Thymus (tissue), 11 donors: ENCODE measurements around the gene SLC27A4. TPM values are rescaled to one million over a fixed set of nuclear protein-coding genes. Genes with fewer than 3 reads are reported as not detected.

Experiments
- DNase-seq, 9 donors: peaks; one replicate each; pipeline ENCODE4 v3.0.0-alpha.2; 2013; ENCODE audit warnings: low spot score in 9 of 9, low read depth in 6 of 9, missing footprints in 1 of 9
- H3K27ac ChIP-seq, 2 donors: one replicate each; pipeline ENCODE4 v1.5.1; 2013; ENCODE audit warnings: control low read depth in 1 of 2, low read depth in 1 of 2, low read length in 1 of 2, mild to moderate bottlenecking in 1 of 2, moderate library complexity in 1 of 2
- H3K27me3 ChIP-seq, 2 donors: one replicate each; pipeline ENCODE4 v1.5.1; 2013; ENCODE audit warnings: low read length in 1 of 2; ENCODE audit not compliant: control insufficient read depth in 2 of 2, insufficient read depth in 1 of 2
- H3K36me3 ChIP-seq, 2 donors: one replicate each; pipeline ENCODE4 v1.5.1; 2013; ENCODE audit warnings: low read length in 1 of 2, mild to moderate bottlenecking in 1 of 2, moderate library complexity in 1 of 2; ENCODE audit not compliant: control insufficient read depth in 2 of 2, insufficient read depth in 2 of 2
- H3K4me1 ChIP-seq, 2 donors: one replicate each; pipeline ENCODE4 v1.5.1; 2013; ENCODE audit warnings: low read length in 2 of 2; ENCODE audit not compliant: control insufficient read depth in 2 of 2, insufficient read depth in 2 of 2
- H3K4me3 ChIP-seq, 2 donors: one replicate each; pipeline ENCODE4 v1.5.1; 2013; ENCODE audit warnings: low read length in 2 of 2, control low read depth in 1 of 2, mild to moderate bottlenecking in 1 of 2
- H3K9me3 ChIP-seq, 2 donors: one replicate each; pipeline ENCODE4 v1.5.1; 2013; ENCODE audit warnings: low read length in 1 of 2, mild to moderate bottlenecking in 1 of 2; ENCODE audit not compliant: control insufficient read depth in 2 of 2, insufficient read depth in 1 of 2
- WGBS: extraction: QIAGEN DNeasy Blood & Tissue Kit; methylation state at CpG from one replicate; pipeline ENCODE4 v1.1.7; 2013; 5-methylcytosine and 5-hydroxymethylcytosine counted together
- polyA plus RNA-seq: library from polyadenylated mRNA; stranded (reverse); fragments of 200-250 nt; gene quantifications from one replicate; pipeline ENCODE4 v1.2.3, GENCODE V29; 2013
- total RNA-seq: library from RNA; stranded (reverse); fragments of 120-200 nt; gene quantifications from one replicate; pipeline ENCODE4 v1.2.4, GENCODE V29; 2013
- donor health status: healthy.

The SLC27A4 gene
- total and polyA plus RNA-seq, 2 donors, result 6.7 to 20.7 TPM

- DNase-seq, result no peak
- Histone ChIP-seq H3K27ac (no peak overlapping the region), H3K36me3 (no peaks in the 10 kb centered on the region), H3K27me3 (peaks cover 4 to 57% of the 10 kb centered on the region in 2 donors), H3K4me1 (no peaks in the 10 kb centered on the region), H3K9me3 (no peaks in the 10 kb centered on the region), H3K4me3 (no peak overlapping the region)
- WGBS, result 89% methylated on average over 3 of the region's 3 CpGs
These were observed 59.5 kb downstream of the SLC27A4 start for GRCh38 chr9:128399861-128400260.

DNA sequence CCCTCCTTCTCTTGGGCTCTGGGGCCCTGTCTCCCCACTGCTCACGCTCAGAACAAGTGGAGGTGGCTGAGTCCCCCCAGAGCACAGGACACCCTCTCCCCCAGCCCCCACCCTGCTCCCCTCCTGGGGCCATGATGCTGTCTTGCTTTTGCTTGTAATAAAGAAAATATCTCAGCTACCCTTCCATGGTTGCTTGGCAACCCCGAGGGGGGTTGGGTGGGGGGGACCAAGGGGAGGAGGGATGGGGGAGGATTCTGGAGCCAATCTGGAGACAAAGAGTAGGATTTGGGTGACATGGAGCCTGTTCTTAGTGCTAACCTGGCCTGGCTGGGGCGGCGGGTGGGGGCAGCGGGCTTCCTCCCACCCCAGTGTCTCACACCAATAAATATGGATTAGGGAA lies 64.2 kb downstream of the SLC27A4 start:
- 87% methylated on average over 5 of the region's 5 CpGs for WGBS
- Histone ChIP-seq H3K27me3 (peaks cover 18 to 61% of the 10 kb centered on the region in 2 donors), H3K9me3 (no peaks in the 10 kb centered on the region), H3K4me3 (no peak overlapping the region), H3K36me3 (no peaks in the 10 kb centered on the region), H3K27ac (no peak overlapping the region), H3K4me1 (no peaks in the 10 kb centered on the region)
- no peak for DNase-seq

- H3K27me3 ChIP-seq, result peaks cover 23 to 62% of the 10 kb centered on the region in 2 donors
- 85% methylated on average over 20 of the region's 20 CpGs for WGBS
- no peak for DNase-seq
These were observed 64.9 kb downstream of the SLC27A4 start for GRCh38 chr9:128405077-128405779.

DNA sequence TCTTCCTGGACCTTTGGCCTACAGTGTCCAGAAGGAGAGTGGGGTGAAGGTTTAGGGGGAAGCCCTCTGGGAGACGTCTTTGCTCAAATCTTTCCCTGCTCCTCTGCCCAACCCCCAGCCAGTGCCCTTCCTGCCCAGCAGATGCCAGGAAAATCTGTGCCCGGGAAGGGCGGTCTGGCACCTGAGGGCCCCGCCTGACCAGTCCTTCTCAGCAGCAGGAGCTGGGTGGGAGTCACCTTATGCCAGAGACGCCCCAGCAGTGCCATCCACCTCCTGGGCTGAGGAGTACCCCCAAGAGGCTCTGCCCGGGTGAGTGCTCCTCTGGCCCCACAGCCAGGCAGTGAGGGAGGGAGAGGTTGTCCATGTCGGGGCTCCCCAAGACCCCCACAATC lies 65.4 kb downstream of the SLC27A4 start:
- Histone ChIP-seq H3K27ac (no peak overlapping the region), H3K9me3 (no peaks in the 10 kb centered on the region), H3K27me3 (peaks cover 23 to 65% of the 10 kb centered on the region in 2 donors), H3K36me3 (no peaks in the 10 kb centered on the region), H3K4me3 (no peak overlapping the region), H3K4me1 (no peaks in the 10 kb centered on the region)
- 91% methylated on average over 7 of the region's 7 CpGs for WGBS
- DNase-seq, result no peak

More at GRCh38 chr9:128405077-128405779, 64.9 kb downstream of the SLC27A4 start:
- no peak overlapping the region for H3K27ac ChIP-seq
- H3K9me3 ChIP-seq, result no peaks in the 10 kb centered on the region
- no peak overlapping the region for H3K4me3 ChIP-seq
- no peaks in the 10 kb centered on the region for H3K4me1 ChIP-seq
- no peaks in the 10 kb centered on the region for H3K36me3 ChIP-seq

- no peaks in the 10 kb centered on the region for H3K4me1 ChIP-seq
- H3K36me3 ChIP-seq, result no peaks in the 10 kb centered on the region
- DNase-seq, result no peak
- H3K9me3 ChIP-seq, result no peaks in the 10 kb centered on the region
- H3K27ac ChIP-seq, result no peak overlapping the region
- 81% methylated on average over 9 of the region's 9 CpGs for WGBS
- H3K27me3 ChIP-seq, result peaks cover 23 to 77% of the 10 kb centered on the region in 2 donors
- no peak overlapping the region for H3K4me3 ChIP-seq
These were observed 66.6 kb downstream of the SLC27A4 start for GRCh38 chr9:128406848-128407391.

DNA sequence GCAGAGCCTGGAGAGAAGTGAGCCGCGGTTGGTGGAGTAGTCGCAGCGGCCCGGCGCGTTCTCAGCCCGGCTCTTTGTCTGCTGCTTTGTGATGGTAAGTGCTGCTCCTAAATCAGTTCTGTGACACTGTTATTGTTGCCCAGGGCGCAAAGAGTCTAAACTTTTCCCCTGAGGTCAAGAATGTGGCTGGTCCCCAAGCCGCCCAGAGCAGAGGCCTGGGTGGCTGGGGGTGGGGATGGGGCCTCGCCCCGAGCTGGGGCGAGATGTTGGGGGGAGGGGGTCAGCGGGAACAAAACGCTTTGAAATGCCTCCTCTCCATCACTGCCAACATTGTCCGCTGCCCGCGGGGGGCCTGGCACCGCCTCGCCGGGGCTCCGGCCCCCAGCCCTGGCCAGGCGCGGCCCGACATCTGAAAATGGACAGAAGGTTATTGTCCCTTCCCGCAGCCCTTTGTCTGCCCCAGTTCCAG lies 68.7 kb downstream of the SLC27A4 start:
- H3K4me3 ChIP-seq, result no peak overlapping the region
- DNase-seq, result no peak
- peaks cover 25 to 90% of the 10 kb centered on the region in 2 donors for H3K27me3 ChIP-seq
- no peaks in the 10 kb centered on the region for H3K36me3 ChIP-seq
- H3K27ac ChIP-seq, result no peak overlapping the region
- peaks cover 0 to 4% of the 10 kb centered on the region in 2 donors for H3K9me3 ChIP-seq
- 32% methylated on average over 26 of the region's 26 CpGs for WGBS
- H3K4me1 ChIP-seq, result no peaks in the 10 kb centered on the region

DNA sequence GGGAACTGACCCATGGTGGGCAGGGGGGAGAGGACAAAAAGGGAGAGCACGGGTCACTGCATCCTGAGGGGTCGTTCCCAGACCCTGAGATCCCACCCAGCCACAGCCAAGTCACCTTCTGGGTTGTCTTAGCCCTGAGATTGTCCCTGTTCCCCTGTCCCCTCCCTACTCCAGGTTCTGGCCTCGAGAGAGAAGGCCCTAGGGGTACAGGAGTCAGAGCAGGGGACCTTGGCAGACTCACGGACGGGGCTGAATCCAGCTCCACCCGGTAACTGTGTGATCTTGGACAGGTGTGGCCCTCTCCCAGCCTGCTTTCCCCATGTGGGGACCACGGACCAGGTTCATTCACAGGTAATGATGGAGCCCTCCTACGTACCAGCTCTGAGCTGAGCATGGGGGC lies 69.1 kb downstream of the SLC27A4 start:
- Histone ChIP-seq H3K27me3 (peaks cover 25 to 91% of the 10 kb centered on the region in 2 donors), H3K27ac (no peak overlapping the region)
- 62% methylated on average over 8 of the region's 8 CpGs for WGBS

GRCh38 chr9:128409978-128410377 lies 69.7 kb downstream of the SLC27A4 start:
- 44% methylated on average over 6 of the region's 6 CpGs for WGBS
- H3K4me3 ChIP-seq, result no peak overlapping the region
- H3K4me1 ChIP-seq, result no peaks in the 10 kb centered on the region
- H3K27ac ChIP-seq, result no peak overlapping the region
- no peak for DNase-seq
- no peaks in the 10 kb centered on the region for H3K36me3 ChIP-seq
- peaks cover 25 to 93% of the 10 kb centered on the region in 2 donors for H3K27me3 ChIP-seq
- peaks cover 0 to 4% of the 10 kb centered on the region in 2 donors for H3K9me3 ChIP-seq

More for the DNA sequence above, 69.1 kb downstream of the SLC27A4 start:
- Histone ChIP-seq H3K4me3 (no peak overlapping the region), H3K9me3 (peaks cover 0 to 4% of the 10 kb centered on the region in 2 donors), H3K4me1 (no peaks in the 10 kb centered on the region), H3K36me3 (no peaks in the 10 kb centered on the region)
- no peak for DNase-seq
